GM19397 (cell line): ENCODE results near the gene HNRNPA2B1.
A peak's percentile ranks its signal among the peaks of the same experiment; 100 is the strongest.
"Not testable (repeated sequence)": the region's sequence is repeated elsewhere in the genome, so short reads cannot be mapped to it uniquely, and the experiment has no call there.

Experiments used
- ATAC-seq: cut with Tn5 transposase; IDR thresholded peaks from one replicate; pipeline ENCODE4 v1.9.1; 2021; ENCODE audit warnings: mild to moderate bottlenecking, moderate library complexity; ENCODE audit not compliant: unreplicated experiment

Gene HNRNPA2B1

GRCh38 chr7:26185131-26185843 lies 15.3 kb downstream of the HNRNPA2B1 start:
- no peak for ATAC-seq

GRCh38 chr7:26184281-26185101 lies 16.1 kb downstream of the HNRNPA2B1 start:
- not testable (repeated sequence) for ATAC-seq

GRCh38 chr7:26183545-26184280 lies 16.8 kb downstream of the HNRNPA2B1 start:
- no peak for ATAC-seq

GRCh38 chr7:26182706-26183105 lies 17.8 kb downstream of the HNRNPA2B1 start:
- no peak for ATAC-seq

GRCh38 chr7:26182283-26182682 lies 18.3 kb downstream of the HNRNPA2B1 start:
- no peak for ATAC-seq

GRCh38 chr7:26181474-26182227 lies 18.9 kb downstream of the HNRNPA2B1 start:
- ATAC-seq: no peak

GRCh38 chr7:26180792-26181198 lies 19.8 kb downstream of the HNRNPA2B1 start:
- no peak for ATAC-seq

- ATAC-seq: no peak
These were observed 20.6 kb downstream of the HNRNPA2B1 start for GRCh38 chr7:26179826-26180497.

GRCh38 chr7:26179422-26179821 lies 21.1 kb downstream of the HNRNPA2B1 start:
- no peak for ATAC-seq

GRCh38 chr7:26178272-26178960 lies 22.1 kb downstream of the HNRNPA2B1 start:
- no peak for ATAC-seq

- not testable (repeated sequence) for ATAC-seq
These were observed 23.3 kb downstream of the HNRNPA2B1 start for GRCh38 chr7:26177269-26177668.

- ATAC-seq: not testable (repeated sequence)
These were observed 23.9 kb downstream of the HNRNPA2B1 start for GRCh38 chr7:26176696-26177095.

- not testable (repeated sequence) for ATAC-seq
These were observed 24.6 kb downstream of the HNRNPA2B1 start for GRCh38 chr7:26175903-26176302.

GRCh38 chr7:26172048-26172447 lies 28.5 kb downstream of the HNRNPA2B1 start:
- no peak for ATAC-seq

GRCh38 chr7:26171601-26172000 lies 28.9 kb downstream of the HNRNPA2B1 start:
- no peak for ATAC-seq

GRCh38 chr7:26170663-26171062 lies 29.9 kb downstream of the HNRNPA2B1 start:
- no peak for ATAC-seq

- ATAC-seq: no peak
These were observed 31.3 kb downstream of the HNRNPA2B1 start for GRCh38 chr7:26169271-26169670.

GRCh38 chr7:26168458-26169023 lies 32.0 kb downstream of the HNRNPA2B1 start:
- no peak for ATAC-seq

GRCh38 chr7:26167303-26167934 lies 33.1 kb downstream of the HNRNPA2B1 start:
- peak; percentile 76 for ATAC-seq
